Neural progenitor cell (in vitro differentiated cells): ENCODE results near the gene FGFR4. TPM values are rescaled to one million over a fixed set of nuclear protein-coding genes. Genes with fewer than 3 reads are reported as not detected.

Experiments
- DNase-seq: peaks from one replicate; pipeline ENCODE4 v3.0.0-alpha.2; 2016; ENCODE audit warnings: low spot score
- H2AFZ ChIP-seq: fragments of 200-600 bp; sonication (generic); replicated peaks from 2 replicates; pipeline ENCODE4 v1.6.1; 2016; ENCODE audit warnings: antibody characterized with exemption
- H3F3A ChIP-seq: fragments of 200-600 bp; sonication (generic); 2 replicates; pipeline ENCODE4 v1.6.1; 2016; ENCODE audit warnings: antibody characterized with exemption, low read depth
- H3K27ac ChIP-seq: fragments of 200-600 bp; sonication (generic); 2 replicates; pipeline ENCODE4 v1.5.1; 2016; ENCODE audit warnings: mild to moderate bottlenecking
- H3K27me3 ChIP-seq: fragments of 200-600 bp; sonication (generic); 2 replicates; pipeline ENCODE4 v1.6.1; 2016; ENCODE audit warnings: mild to moderate bottlenecking, moderate library complexity
- H3K36me3 ChIP-seq: fragments of 200-600 bp; sonication (generic); 2 replicates; pipeline ENCODE4 v1.5.1; 2016
- H3K4me1 ChIP-seq: fragments of 200-600 bp; sonication (generic); 2 replicates; pipeline ENCODE4 v1.6.1; 2016; ENCODE audit warnings: mixed run types
- H3K4me2 ChIP-seq: fragments of 200-600 bp; sonication (generic); 2 replicates; pipeline ENCODE4 v1.6.1; 2016
- H3K4me3 ChIP-seq: fragments of 200-600 bp; sonication (generic); 2 replicates; pipeline ENCODE4 v1.5.1; 2016
- H3K79me2 ChIP-seq: fragments of 200-600 bp; sonication (generic); 2 replicates; pipeline ENCODE4 v1.6.1; 2016; ENCODE audit warnings: low read depth
- H3K9ac ChIP-seq: fragments of 200-600 bp; sonication (generic); 2 replicates; pipeline ENCODE4 v1.6.1; 2016
- H3K9me3 ChIP-seq: fragments of 200-600 bp; sonication (generic); 2 replicates; pipeline ENCODE4 v1.5.1; 2016; ENCODE audit warnings: low read depth
- H4K20me1 ChIP-seq: fragments of 200-600 bp; sonication (generic); 2 replicates; pipeline ENCODE4 v1.6.1; 2016; ENCODE audit warnings: low read depth
- H3K27ac Mint-ChIP-seq: 3 replicates; pipeline ENCODE4 v1.8.0; 2021; ENCODE audit warnings: mixed read lengths
- H3K27me3 Mint-ChIP-seq: 2 replicates; pipeline ENCODE4 v1.8.0; 2022; ENCODE audit warnings: low read depth, mild to moderate bottlenecking, inconsistent platforms, moderate library complexity, mixed read lengths; ENCODE audit not compliant: insufficient read depth
- H3K36me3 Mint-ChIP-seq: 3 replicates; pipeline ENCODE4 v1.8.0; 2021; ENCODE audit warnings: mixed read lengths
- H3K4me1 Mint-ChIP-seq: 3 replicates; pipeline ENCODE4 v1.8.0; 2021; ENCODE audit warnings: mixed read lengths
- H3K4me3 Mint-ChIP-seq: 3 replicates; pipeline ENCODE4 v1.8.0; 2021; ENCODE audit warnings: mild to moderate bottlenecking, moderate library complexity, mixed read lengths
- H3K9me3 Mint-ChIP-seq: 3 replicates; pipeline ENCODE4 v1.8.0; 2020; ENCODE audit warnings: mixed read lengths
- EZH2 ChIP-seq: fragments of 200-600 bp; sonication (generic); IDR thresholded peaks from 2 replicates; pipeline ENCODE4 v1.6.1; 2017; ENCODE audit warnings: antibody characterized with exemption, mild to moderate bottlenecking, moderate library complexity
- EZH2phosphoT487 ChIP-seq: fragments of 200-600 bp; sonication (generic); IDR thresholded peaks from 2 replicates; pipeline ENCODE4 v1.6.1; 2017; ENCODE audit warnings: antibody characterized with exemption
- total RNA-seq: library from RNA; depleted of rRNA; stranded (reverse); fragments of >200 nt; gene quantifications from 2 replicates; pipeline ENCODE4 v1.2.3, GENCODE V29; 2015; ENCODE audit warnings: low replicate concordance
- TF ChIP-seq, protein P1 (sequence below): fragments of 200-600 bp; sonication (generic); IDR thresholded peaks from 2 replicates; pipeline ENCODE4 v1.5.1; 2017; ENCODE audit warnings: antibody characterized with exemption, mild to moderate bottlenecking

Gene FGFR4
- total RNA-seq, 1 donor from 2014 or later = 8.2 TPM

DNA sequence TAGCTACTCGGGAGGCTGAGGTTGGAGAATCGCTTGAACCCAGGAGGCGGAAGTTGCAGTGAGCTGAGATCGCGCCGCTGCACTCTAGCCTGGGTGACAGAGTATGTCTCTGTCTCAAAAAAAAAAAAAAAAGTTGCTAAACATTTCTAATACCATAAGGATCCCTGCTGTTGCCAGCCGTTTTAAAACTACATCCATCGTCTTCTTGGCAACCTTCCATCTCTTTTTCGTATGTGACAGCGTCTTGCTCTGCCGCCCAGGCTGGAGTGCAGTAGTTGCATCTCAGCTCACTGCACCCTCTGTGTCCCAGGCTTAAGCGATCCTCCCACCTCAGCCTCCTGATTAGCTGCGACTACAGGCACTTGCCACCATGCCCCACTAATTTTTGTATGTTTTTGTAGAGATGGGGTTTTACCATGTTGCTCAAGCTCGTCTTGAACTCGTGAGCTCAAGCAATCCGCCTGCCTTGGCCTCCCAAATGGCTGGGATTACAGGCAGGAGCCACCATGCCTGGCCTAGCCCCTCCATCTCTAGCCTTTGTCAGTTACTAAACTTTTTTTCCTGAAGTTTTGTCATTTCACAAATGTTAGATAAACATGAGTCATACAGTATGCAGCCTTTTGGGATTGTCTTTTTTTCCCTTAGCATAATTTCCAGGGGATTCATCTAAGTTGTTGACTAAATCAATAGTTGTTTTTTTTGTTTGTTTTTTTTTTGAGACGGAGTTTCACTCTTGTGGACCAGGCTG lies 60.4 kb downstream of the FGFR4 start:
- H3K4me1 ChIP-seq = no peaks in the 10 kb centered on the region
- H3K4me3 ChIP-seq = no peak overlapping the region
- H2AFZ ChIP-seq = no peak overlapping the region
- H3K9me3 ChIP-seq = no peaks in the 10 kb centered on the region
- peaks cover 22% of the 10 kb centered on the region for H3K36me3 ChIP-seq
- no peaks in the 10 kb centered on the region for H3K4me1 Mint-ChIP-seq
- peaks cover 20% of the 10 kb centered on the region for H3F3A ChIP-seq
- no peak for DNase-seq
- peaks cover 93% of the 10 kb centered on the region for H4K20me1 ChIP-seq
- H3K27me3 ChIP-seq = no peaks in the 10 kb centered on the region
- no peak overlapping the region for H3K9ac ChIP-seq
- H3K36me3 Mint-ChIP-seq = peaks cover 24% of the 10 kb centered on the region
- H3K4me2 ChIP-seq = no peak overlapping the region
- no peak overlapping the region for H3K4me3 Mint-ChIP-seq
- H3K79me2 ChIP-seq = peaks cover 100% of the 10 kb centered on the region
- no peak overlapping the region for H3K27ac Mint-ChIP-seq
- no peak for TF ChIP-seq EZH2phosphoT487
- TF ChIP-seq, protein P1, sequence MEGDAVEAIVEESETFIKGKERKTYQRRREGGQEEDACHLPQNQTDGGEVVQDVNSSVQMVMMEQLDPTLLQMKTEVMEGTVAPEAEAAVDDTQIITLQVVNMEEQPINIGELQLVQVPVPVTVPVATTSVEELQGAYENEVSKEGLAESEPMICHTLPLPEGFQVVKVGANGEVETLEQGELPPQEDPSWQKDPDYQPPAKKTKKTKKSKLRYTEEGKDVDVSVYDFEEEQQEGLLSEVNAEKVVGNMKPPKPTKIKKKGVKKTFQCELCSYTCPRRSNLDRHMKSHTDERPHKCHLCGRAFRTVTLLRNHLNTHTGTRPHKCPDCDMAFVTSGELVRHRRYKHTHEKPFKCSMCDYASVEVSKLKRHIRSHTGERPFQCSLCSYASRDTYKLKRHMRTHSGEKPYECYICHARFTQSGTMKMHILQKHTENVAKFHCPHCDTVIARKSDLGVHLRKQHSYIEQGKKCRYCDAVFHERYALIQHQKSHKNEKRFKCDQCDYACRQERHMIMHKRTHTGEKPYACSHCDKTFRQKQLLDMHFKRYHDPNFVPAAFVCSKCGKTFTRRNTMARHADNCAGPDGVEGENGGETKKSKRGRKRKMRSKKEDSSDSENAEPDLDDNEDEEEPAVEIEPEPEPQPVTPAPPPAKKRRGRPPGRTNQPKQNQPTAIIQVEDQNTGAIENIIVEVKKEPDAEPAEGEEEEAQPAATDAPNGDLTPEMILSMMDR = no peak
- no peak for TF ChIP-seq EZH2
- H3K27ac ChIP-seq = no peak overlapping the region
- H3K9me3 Mint-ChIP-seq = no peaks in the 10 kb centered on the region
- H3K27me3 Mint-ChIP-seq = no peaks in the 10 kb centered on the region

Other genes with a start within 250 kb of the FGFR4 start
- gene HK3, start 187.6 kb upstream of the FGFR4 start, total RNA-seq = not detected in 2 replicates
- gene UIMC1, start 80.1 kb upstream of the FGFR4 start, total RNA-seq = 57.5 and 67.7 TPM in 2 replicates
- 28.2 and 32.2 TPM in 2 replicates for gene ZNF346, start 64.2 kb upstream of the FGFR4 start, total RNA-seq
- gene NSD1, start 46.9 kb downstream of the FGFR4 start, total RNA-seq = 61.3 and 114 TPM in 2 replicates
- 4.3 and 15.1 TPM in 2 replicates for gene RAB24, start 216.8 kb downstream of the FGFR4 start, total RNA-seq
- gene PRELID1, start 216.9 kb downstream of the FGFR4 start, total RNA-seq = 133 and 206 TPM in 2 replicates
- 31.1 and 65.4 TPM in 2 replicates for gene MXD3, start 225.0 kb downstream of the FGFR4 start, total RNA-seq